ENCODE data around the gene CHDH. TPM values are rescaled to one million over a fixed set of nuclear protein-coding genes. Genes with fewer than 3 reads are reported as not detected.

Gene CHDH
- polyA plus RNA-seq, 3 donors, result 6.7 to 9.1 (median 8.8) TPM

DNA sequence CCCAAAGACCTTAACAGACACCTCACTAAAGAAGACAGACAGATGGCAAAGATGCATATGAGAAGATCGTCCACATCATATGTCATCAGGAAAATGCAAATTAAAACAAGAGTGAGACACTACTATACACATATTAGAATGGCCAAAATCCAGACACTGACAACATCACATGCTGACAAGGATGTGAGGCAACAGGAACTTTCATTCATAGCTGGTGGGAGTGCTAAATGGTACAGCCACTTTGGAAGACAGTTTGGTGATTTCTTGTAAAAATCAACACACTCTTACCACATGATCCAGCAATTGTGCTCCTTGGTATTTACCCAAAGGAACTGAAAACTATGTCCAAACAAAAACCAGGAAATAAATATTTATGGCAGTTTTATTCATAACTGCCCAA is 17.6 kb downstream of the CHDH start:
- DNase-seq (ENCODE audit: low read depth in 3 of 3, low spot score in 2 of 3), result no peak

DNA sequence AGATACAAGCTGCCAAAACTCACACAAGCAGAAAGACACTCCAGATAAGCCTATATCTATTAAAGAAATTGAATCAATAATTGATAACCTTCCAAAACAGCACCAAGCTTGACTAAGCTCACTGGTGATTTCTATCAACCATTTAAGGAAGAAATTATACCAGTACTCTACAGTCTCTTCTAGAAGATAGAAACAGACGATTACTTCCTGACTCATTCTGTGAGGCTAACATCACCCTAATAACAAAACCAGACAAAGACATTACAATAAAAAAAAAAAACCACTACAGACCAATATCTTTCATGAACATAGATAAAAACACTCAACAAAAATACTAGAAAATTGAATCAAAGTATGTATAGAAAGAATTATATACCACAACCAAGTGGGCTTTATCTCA is 20.2 kb downstream of the CHDH start:
- DNase-seq (ENCODE audit: low read depth in 3 of 3, low spot score in 2 of 3), result no peak

DNA sequence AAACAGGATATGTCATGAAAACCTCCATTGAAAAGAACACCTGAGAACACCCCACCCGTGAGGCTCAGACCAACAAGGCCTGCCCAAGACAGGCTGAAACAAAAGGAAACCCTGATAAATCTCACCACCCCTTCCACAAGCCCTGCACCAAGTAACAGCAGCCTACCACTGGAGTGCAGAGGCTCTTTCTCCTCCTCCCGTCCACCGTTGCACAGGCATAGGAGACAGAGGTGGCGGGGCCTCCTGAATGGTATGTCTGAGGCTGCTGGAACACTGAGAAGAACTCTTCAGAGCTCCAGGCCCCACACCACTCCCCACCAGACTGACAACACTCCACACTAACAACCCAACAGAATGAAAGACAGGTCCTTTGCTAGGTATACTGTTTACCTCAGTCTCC is 21.4 kb downstream of the CHDH start:
- DNase-seq (ENCODE audit: low read depth in 3 of 3, low spot score in 2 of 3), result no peak

DNA sequence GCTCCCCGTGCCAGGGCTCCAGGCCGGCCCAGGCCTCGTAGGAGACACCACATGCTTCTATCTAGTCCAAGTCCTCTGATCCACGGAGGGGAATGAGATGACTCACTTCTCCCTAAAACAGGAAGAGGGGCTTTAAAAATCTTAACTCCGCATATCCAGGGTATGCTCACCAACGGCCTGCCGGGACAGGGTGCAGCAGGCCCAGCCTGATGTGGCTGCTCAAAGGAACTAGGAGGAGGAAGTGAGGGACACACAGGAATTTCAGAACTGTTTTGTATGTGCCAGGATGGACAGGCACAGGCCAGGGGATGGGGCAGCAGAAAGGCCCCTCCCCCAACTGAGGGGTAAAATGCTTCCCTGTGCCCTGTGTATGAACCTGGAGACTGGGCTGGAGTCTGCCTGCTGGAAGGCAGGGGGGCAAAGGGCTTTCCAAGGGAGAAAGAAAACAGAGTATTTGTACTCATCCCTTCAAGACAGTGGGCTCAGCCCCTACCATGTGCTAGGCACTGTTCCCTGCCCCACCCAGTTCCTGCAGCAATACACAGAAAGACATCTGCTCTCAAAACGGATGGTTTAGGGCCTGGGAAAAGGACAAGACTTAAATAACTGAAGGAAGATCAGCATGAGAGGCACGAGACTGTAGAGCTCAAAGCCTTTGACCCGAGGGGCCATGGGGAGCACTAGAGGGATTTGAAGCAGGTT is 22.1 kb downstream of the CHDH start:
- no peak for DNase-seq (ENCODE audit: low read depth in 3 of 3, low spot score in 2 of 3)

DNA sequence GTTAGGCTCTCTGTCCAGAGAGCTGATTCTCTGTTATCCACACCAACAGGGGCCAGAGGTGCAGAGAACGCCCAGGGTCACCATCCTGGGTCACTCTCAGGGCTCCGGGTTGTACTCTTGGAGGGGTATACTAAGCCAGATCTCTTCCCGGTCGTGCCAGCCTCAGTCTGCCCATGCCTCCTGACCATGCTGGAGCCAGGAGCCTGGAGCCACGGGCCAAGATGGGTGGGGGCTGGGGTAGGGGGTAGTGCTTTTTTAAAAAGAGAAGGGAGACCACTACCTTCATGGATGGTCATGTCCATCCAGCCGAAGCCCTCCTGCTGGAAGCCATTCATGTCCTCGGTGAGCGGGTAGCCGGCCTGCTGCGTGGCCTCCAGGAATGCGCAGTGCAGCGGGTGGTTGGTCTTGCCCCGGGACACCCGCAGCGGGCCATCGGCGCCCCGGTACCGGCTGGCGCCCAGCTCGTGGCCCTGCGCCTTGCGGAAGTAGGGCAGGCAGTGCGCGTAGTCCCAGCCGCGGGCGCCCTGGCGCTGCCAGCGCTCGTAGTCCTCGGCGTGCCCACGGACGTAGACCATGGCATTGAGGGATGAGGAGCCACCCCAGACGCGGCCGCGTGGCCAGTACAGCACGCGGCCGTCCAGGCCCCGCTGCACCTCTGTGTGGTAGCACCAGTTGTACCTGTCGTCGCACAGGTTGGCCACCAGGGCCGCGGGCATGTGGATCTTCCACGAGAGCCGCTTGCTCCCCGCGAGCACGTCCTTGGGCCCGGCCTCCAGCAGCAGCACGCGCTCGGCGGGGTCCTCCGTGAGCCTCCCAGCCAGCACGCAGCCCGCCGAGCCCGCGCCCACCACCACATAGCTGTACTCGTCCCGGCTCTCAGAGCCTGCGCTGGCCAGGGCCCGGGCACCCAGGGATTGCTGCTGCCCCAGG is 22.9 kb downstream of the CHDH start:
- DNase-seq (ENCODE audit: low read depth in 3 of 3, low spot score in 2 of 3), result no peak

DNA sequence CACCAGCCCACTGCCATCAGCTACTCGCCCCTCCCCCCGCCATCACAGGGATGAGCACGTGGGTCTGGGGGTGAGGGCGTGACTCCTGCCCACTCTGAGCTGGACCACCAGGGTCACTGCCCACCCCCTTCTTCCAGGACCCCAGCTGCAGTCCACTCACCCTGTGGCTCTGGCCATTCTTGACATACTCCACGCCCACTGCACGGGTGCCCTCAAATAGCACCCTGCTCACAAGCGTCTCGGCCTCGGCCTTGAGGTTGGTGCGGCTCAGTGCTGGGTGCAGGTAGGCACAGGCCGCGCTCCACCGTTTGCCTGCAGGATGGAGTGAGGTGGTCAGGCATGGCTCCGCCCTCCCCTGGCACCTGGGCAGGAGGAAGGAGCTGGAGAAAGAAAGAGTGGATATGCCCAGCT is 23.9 kb downstream of the CHDH start:
- no peak for DNase-seq (ENCODE audit: low read depth in 3 of 3, low spot score in 2 of 3)

DNA sequence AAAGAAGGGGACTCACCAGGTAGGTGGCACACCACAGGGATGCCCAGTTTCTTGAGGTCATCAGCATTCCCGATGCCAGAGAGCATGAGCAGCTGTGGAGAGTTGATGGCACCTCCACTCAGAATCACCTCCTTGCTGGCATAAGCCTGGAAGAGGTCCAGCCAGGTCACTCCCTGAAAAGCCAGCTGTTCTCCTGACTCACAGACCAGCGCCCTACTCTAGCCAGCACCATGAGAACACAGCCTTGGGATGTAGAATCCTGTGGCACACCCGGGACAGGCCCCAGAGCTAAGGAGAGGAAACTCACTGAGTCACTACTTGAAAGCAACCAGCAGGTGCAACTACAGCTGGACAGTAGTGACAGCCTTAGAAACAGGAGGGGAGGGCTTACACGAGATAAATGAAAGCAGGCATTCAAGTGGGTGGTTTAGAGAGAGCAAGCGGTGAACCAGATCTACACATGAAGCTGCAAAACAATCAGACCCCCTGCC is 24.5 kb downstream of the CHDH start:
- no peak for DNase-seq (ENCODE audit: low read depth in 3 of 3, low spot score in 2 of 3)

DNA sequence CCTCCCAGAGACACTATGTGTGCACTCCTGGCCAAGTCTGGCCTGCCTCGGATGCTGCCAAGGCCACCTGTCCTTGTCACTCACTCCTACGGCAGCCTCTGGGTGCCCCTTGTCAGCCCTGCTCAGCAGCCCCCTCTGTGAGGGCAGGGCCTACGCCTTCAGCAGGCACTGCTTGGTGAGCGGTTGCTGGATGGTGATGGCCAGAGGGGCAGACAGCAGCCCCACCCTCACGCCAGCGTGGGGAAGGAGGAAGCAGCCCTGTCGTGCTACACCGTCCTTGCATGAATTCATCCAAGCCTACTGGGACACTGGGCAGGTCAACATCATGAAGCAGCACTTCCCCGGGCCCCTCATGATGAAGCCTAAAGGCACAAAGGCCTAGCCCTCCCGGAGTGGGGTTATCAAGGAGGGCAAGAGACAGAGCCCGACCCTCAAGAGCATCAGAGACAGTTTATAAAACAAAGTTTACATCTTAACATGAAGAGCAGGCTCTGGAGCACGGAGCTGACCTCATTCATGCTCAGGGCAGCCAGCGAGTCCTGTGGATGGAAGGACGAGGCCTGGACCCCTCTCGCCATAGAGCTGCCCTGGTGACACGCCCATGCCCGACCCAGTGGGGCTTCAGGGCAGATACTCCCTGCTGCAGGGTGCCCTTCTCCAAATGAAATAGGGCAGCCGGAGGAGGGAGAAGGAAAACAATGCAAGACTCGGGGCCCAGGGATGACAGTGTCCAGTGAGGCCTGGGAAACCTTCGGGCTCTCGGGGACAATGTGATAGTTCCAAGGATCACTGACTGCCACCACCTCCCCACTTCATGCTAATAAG is 25.3 kb downstream of the CHDH start:
- DNase-seq (ENCODE audit: low read depth in 3 of 3, low spot score in 2 of 3), result no peak

DNA sequence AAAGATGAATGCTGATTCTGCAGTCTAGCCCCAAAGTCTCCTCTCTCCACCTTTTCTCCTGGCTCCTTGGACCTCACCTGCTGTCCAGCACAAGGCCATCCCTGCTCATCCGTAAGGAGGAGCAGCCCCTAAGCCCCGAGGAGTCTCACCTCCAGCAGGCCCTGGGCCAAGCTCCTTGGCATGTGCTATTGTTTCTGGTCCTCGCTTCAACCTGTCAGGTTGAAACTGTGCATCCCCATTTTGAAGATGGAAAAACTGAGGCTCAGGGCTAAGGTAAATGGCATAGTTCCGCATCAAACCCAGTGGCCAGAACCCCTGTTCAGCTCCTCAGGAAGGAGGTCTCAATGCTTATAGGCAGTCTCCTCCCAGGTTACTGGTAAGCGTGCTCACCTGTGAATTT is 26.1 kb downstream of the CHDH start:
- DNase-seq (ENCODE audit: low read depth in 3 of 3, low spot score in 2 of 3), result no peak

DNA sequence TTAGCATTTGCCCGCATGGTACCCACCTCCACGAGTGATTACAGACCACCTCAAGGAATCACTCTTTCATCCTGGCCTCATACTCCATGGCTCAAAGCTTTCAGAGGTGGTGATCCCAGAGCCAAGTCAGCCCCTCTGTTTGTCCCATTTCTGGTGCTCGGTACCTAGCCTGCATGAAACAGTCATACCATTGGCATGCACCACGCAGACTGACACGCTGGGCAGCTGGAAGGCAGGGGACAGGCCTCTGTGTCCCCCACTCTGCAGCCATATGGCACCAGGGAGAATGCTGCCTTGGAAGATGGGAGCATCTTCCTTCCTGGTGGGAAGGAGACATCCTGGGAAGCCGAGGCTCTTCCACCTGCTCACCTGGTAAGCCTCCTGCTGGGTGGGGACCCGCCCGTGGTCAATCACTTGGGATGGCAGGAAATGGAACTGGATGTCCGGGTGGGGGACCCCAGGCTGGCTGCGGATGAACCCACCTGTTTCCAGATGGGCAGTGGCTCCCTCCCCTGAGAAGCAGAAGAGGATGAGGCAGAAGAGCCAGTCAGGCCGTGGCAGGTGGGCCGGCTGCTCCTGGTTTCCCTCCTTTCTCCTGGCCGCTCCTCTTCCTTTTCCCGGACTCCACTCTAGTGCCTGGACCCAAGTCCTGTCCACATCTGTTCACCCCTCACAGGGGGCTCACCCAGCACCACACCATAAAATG is 26.9 kb downstream of the CHDH start:
- DNase-seq (ENCODE audit: low read depth in 3 of 3, low spot score in 2 of 3), result no peak

DNA sequence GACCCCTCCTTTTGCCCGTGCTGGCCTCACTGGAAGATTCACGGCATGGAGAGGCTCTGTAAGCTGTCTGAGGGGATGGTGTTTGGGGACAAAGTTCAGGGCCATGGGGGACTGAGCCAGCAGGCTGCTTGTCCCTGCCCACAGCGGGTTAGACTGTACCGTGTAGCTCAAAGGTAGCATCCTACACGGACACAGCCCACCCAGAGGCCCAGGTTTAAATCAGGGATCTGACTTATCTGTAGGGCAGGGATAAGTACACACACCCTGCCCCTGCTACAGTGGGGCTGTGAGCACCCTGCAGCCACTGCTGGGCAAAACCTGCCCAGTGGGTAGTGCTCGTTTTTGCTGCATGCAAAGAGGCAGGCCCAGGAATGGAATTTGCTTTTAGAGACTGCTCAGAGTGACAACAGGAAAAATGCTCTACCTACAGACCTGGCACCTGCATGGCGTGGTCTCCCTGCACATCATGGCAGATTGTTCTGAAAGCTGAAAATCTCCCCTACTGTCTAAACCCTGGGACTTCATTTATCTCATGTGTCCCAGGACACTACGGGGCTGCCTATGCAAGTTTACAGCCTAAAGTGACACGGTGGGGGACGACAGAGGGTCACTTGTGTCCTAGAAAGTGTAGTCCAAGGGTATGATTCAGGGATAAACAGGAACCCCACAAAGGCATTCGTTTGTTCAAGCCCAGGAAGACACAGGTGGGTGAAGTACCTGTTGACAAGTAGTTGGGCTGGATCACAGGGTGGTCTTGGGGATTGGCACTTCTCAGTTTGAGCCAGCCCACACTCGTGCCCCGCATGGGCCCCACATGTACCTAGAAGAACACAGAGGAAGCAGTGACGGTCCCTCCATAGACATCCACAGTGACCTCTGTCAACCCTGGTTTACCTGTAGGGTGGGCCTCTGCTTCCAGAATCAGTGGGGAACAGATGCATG is 27.7 kb downstream of the CHDH start:
- no peak for DNase-seq (ENCODE audit: low read depth in 3 of 3, low spot score in 2 of 3)

DNA sequence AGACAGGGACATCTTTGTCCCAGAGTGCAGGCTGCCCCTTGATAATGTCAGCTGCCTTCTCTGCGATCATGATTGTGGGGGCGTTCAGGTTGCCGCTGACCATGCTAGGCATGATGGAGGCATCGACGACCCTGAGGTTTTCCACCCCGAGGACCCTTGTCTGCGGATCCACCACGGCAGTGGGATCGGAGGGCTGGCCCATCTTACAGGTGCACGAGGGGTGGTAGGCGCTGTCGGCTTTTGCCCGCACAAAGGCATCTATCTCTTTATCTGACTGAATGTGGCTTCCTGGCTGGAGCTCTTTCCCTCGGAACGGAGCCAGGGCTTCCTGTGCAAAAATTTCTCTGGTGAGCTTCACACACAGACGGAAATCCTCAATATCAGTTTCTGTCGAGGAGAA is 28.4 kb downstream of the CHDH start:
- DNase-seq (ENCODE audit: low read depth in 3 of 3, low spot score in 2 of 3), result no peak

DNA sequence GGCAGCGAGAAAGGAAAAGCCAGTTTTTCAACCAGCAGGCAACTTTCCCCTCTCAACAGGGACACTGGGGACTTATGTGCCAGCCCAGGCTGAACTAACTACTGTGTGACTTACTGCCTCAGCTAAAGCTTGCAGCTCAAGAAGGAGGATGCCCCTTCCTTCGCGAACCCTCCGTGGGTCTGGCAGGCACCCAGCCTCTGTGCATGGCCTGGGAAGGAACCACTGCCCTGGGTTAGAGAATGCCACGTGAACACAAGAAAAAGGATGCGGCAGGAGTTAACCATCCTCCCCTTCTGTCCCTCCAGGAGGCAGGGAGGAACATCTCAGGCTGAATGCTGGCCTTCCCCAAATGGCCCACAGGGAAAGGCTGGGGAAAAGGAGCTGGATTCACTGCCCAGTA is 29.0 kb downstream of the CHDH start:
- no peak for DNase-seq (ENCODE audit: low read depth in 3 of 3, low spot score in 2 of 3)

DNA sequence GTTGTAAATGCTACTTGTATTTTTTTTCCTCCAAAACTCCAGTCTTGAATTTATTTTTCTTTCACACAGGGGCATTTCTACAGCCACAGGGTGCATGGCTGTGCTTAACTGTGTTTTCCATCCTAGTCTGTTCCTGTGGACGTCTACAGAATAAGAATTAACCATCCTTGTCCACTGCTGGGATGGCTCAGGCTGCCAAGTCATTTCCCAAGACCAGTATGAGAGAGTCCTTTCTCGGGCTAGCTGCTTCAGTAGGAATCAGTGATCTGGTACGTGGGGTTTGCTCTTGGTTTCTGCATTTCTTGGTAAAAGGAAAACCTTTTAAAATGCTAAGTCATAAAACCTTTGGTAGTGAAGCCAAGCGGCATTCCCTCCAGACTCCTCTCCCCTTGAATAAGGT is 29.8 kb downstream of the CHDH start:
- no peak for DNase-seq (ENCODE audit: low read depth in 3 of 3, low spot score in 2 of 3)

DNA sequence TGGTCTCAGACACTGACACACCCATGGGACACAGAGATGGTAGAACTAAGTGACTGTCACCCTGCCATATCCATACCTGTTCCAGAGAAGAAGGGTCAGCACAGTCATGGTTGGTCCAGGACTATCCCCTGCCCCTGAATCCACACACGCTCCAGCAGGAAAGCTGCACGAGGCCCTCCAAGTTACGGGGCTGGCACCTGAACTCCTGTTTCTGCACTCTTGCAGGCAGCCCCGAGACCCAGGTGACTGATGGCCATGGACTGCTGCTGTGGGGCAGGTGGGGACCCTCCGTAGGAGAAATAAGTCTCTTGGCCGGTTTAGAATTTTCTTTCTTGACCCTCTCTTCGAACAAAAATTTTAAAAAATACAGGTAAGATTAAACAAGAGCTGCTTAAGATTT is 30.6 kb downstream of the CHDH start:
- no peak for DNase-seq (ENCODE audit: low read depth in 3 of 3, low spot score in 2 of 3)

DNA sequence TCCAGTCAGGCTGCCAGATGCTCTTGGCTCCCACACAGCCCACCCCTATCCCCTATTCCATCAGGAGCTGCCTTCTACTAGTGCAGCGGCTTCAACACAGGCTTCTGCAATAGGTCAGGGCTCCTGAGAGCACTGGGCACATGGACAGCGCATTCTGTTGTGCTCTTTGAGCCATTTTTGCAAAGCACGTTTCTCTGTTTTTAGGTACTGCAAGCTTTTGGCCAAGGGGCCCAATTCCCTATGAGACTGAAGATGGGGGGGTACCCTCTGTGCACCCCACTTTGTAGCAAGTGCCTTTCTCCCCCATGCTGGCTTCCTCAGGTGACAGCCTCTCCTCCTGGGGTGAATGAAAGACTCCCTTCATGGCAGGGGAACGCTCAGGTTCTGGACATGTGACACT is 31.2 kb downstream of the CHDH start:
- DNase-seq (ENCODE audit: low read depth in 3 of 3, low spot score in 2 of 3), result no peak

DNA sequence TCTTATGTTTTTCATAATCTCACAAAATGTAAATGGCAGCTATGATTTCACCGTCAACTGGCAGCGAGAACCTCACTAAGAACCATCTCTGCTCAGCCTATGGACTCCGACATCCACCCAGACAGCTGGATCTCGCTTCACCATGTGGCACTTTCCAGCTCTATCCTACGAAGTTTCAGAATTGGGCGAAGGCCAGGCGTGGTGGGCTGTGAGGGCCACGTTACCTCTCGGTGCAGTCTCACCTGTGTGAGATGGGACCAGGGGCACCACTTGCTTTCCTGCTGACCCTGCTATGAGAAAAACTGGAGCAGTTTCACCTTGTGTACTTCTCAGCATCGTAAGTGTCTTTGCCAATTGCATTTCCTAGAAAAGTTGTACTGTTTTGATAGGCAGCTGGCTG is 32.3 kb downstream of the CHDH start:
- DNase-seq (ENCODE audit: low read depth in 3 of 3, low spot score in 2 of 3), result no peak

DNA sequence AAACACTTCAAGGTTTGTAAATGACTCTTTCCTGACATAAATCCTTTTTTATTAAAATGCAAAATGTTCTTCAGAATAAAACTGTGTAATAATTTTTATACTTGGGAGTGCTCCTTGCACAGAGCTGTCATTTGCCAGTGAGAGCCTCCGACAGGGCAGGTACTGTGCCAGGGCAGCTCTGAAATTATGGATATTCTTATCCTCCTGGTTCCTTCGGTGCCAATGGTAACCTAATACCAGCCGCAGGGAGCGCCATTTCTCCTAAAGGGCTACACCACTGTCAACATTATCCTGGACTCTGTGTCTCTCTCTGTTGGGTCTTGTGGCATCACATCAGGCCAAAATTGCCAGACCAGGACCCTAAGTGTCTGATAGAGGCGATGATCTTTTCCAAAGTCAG is 33.0 kb downstream of the CHDH start:
- no peak for DNase-seq (ENCODE audit: low read depth in 3 of 3, low spot score in 2 of 3)

DNA sequence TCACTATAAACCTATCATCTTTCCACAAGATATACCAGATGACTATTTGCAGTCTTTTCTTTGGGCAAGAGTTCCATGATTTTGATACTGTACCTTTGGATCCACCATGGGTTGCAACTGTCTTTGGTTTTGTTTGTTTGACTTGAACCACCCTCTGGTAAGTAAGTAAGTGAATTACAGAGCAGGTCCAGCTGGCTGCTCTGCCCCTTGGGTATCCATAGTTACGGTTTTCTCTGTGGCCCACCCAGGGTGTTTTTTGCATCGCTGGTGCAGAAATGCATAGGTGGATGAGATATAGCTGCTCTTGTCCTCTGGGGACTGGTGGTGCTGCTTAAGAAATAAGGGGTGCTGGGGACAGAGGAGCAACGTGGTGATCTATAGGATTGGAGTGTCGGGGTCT is 33.8 kb downstream of the CHDH start:
- no peak for DNase-seq (ENCODE audit: low read depth in 3 of 3, low spot score in 2 of 3)

All from right renal cortex interstitium (tissue), 3 donors.